ENCODE results near the gene STRN3. TPM values are rescaled to one million over a fixed set of nuclear protein-coding genes. Genes with fewer than 3 reads are reported as not detected.
A peak's percentile ranks its signal among the peaks of the same experiment; 100 is the strongest.
"Not testable (repeated sequence)": the region's sequence is repeated elsewhere in the genome, so short reads cannot be mapped to it uniquely, and the experiment has no call there.

The STRN3 gene
- total and polyA plus RNA-seq, 5 donors from 2014 or later, result 3.5 to 27.1 (median 4.4) TPM

DNA sequence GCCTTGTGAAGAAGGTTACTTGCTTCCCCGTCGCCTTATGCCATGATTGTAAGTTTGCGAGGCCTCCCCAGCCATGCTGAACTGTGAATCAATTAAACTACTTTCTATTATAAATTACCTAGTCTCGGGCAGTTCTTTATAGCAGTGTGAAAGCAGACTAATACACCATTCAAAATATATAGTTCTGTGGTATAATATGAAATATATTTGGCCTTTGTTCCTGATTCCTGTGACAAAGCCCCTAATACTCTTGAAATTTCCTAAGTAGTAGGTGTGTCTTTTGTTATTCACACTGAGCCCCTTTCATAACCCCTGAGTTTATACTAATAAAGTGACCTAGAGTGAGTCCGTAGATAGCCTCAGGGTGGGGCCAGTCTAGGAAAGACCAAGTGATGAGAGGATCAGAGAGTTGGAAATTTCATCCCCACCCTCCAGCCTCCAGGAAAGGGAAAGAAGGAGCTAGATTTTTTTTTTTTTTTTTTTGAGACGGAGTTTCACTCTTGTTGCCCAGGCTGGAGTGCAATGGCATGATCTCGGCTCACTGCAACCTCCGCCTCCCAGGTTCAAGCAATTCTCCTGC, 19.4 kb upstream of the STRN3 start:
- peaks cover 15% of the 10 kb centered on the region for H3K36me3 Mint-ChIP-seq

DNA sequence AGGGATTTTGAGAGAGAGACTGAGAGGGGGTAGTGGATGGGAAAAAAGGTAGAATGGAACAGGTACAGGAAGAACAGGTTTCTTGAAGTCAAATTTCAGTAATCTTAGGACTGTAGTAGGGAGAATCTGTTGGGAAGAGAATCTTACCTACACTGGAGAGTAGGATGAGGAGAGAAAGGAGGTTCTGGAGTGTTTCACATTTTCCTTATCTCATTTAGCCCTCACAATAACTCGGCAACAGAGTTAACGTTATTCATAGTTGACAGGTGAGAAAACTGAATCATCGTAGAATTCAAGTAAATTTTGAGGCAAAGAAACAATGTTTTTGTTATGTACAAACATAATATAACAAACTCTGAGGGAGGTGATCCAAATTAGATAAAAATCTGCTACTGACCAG, 17.2 kb upstream of the STRN3 start:
- no peak overlapping the region for H3K27ac Mint-ChIP-seq
- no peak overlapping the region for H3K4me3 Mint-ChIP-seq
- Histone ChIP-seq H3K4me3 (ENCODE audit: low read depth, low read length) (no peak overlapping the region), H3K27me3 (ENCODE audit: control insufficient read depth, insufficient read depth, low read length) (no peaks in the 10 kb centered on the region), H3K27ac (ENCODE audit: insufficient read depth, low read length, poor library complexity, severe bottlenecking) (no peak overlapping the region), H3K4me1 (ENCODE audit: control insufficient read depth, insufficient read depth, low read length, poor library complexity, severe bottlenecking) (no peaks in the 10 kb centered on the region), H3K36me3 (ENCODE audit: control insufficient read depth, insufficient read depth, low read length) (no peaks in the 10 kb centered on the region), H3K9me3 (ENCODE audit: control insufficient read depth in 2 of 2, low read length in 2 of 2) (no peaks in the 10 kb centered on the region)
- peaks cover 0 to 7% (median 3%) of the 10 kb centered on the region in 4 donors for H3K4me1 Mint-ChIP-seq
- ATAC-seq (ENCODE audit: low read depth in 2 of 2), result no peak
- H3K36me3 Mint-ChIP-seq, result peaks cover 11% of the 10 kb centered on the region
- no peaks in the 10 kb centered on the region for H3K27me3 Mint-ChIP-seq
- no peak for DNase-seq
- H3K9me3 Mint-ChIP-seq, result no peaks in the 10 kb centered on the region

More for the DNA sequence above, 19.4 kb upstream of the STRN3 start:
- H3K27me3 Mint-ChIP-seq, result no peaks in the 10 kb centered on the region
- Histone ChIP-seq H3K4me3 (ENCODE audit: low read depth, low read length) (no peak overlapping the region), H3K27ac (ENCODE audit: insufficient read depth, low read length, poor library complexity, severe bottlenecking) (no peak overlapping the region), H3K9me3 (ENCODE audit: control insufficient read depth in 2 of 2, low read length in 2 of 2) (no peaks in the 10 kb centered on the region), H3K4me1 (ENCODE audit: control insufficient read depth, insufficient read depth, low read length, poor library complexity, severe bottlenecking) (no peaks in the 10 kb centered on the region), H3K27me3 (ENCODE audit: control insufficient read depth, insufficient read depth, low read length) (no peaks in the 10 kb centered on the region), H3K36me3 (ENCODE audit: control insufficient read depth, insufficient read depth, low read length) (no peaks in the 10 kb centered on the region)
- H3K4me1 Mint-ChIP-seq, result peaks cover 0 to 5% (median 3%) of the 10 kb centered on the region in 4 donors
- H3K9me3 Mint-ChIP-seq, result no peaks in the 10 kb centered on the region
- no peak overlapping the region for H3K4me3 Mint-ChIP-seq
- ATAC-seq (ENCODE audit: low read depth in 2 of 2), result no peak
- no peak overlapping the region for H3K27ac Mint-ChIP-seq
- no peak for DNase-seq

DNA sequence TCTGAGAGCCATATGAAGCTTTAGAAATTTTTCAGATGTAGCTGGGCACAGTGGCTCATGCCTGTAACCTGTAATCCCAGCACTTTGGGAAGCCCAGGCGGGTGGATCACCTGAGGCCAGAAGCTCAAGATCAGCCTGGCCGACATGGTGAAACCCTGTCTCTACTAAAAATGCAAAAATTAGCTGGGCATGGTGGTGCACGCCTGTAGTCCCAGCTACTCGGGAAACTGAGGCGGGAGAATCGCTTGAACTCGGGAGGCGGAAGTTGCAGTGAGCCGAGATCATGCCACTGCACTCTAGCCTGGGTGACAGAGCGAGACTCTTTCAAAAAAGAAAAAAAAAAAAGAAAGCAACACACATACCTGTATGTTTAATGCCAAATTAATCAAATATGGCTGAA, 16.7 kb upstream of the STRN3 start:
- H3K9me3 ChIP-seq (ENCODE audit: control insufficient read depth in 2 of 2, low read length in 2 of 2); H3K27ac ChIP-seq (ENCODE audit: insufficient read depth, low read length, poor library complexity, severe bottlenecking); H3K4me3 Mint-ChIP-seq; H3K27me3 ChIP-seq (ENCODE audit: control insufficient read depth, insufficient read depth, low read length); H3K4me3 ChIP-seq (ENCODE audit: low read depth, low read length); H3K27ac Mint-ChIP-seq; H3K4me1 ChIP-seq (ENCODE audit: control insufficient read depth, insufficient read depth, low read length, poor library complexity, severe bottlenecking); ATAC-seq (ENCODE audit: low read depth in 2 of 2); H3K9me3 Mint-ChIP-seq; H3K27me3 Mint-ChIP-seq; DNase-seq; H3K36me3 ChIP-seq (ENCODE audit: control insufficient read depth, insufficient read depth, low read length): not testable (repeated sequence)
- peaks cover 16% of the 10 kb centered on the region for H3K36me3 Mint-ChIP-seq
- peaks cover 0 to 11% (median 3%) of the 10 kb centered on the region in 4 donors for H3K4me1 Mint-ChIP-seq

DNA sequence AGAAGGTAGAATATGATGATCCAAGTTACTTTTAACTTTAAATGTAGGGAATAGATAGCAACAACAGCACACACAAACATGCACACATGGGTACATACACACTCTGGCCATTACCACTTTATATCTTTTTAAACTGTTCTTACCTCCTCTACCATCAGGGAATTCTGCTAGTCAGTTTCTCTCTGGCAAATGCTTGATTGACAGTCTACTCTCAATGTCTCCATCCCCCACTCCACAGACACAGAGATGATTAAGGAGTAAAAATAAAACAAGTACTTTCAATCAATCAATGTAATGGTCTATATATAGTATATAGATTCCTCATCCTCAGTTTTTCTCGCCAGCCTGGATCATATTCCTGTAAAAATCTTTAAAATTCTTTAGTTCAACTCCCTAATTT, 16.1 kb upstream of the STRN3 start:
- H3K4me1 ChIP-seq (ENCODE audit: control insufficient read depth, insufficient read depth, low read length, poor library complexity, severe bottlenecking), result no peaks in the 10 kb centered on the region
- DNase-seq (no peak), ATAC-seq (ENCODE audit: low read depth in 2 of 2) (no peak)
- Mint-ChIP-seq H3K4me1 (peaks cover 0 to 11% (median 3%) of the 10 kb centered on the region in 4 donors), H3K36me3 (peaks cover 19% of the 10 kb centered on the region), H3K4me3 (no peak overlapping the region), H3K9me3 (no peaks in the 10 kb centered on the region), H3K27ac (peak overlapping the region in 2 of 3 donors; percentile 1 to 51), H3K27me3 (no peaks in the 10 kb centered on the region)
- peaks cover 3% of the 10 kb centered on the region for H3K36me3 ChIP-seq (ENCODE audit: control insufficient read depth, insufficient read depth, low read length)
- H3K9me3 ChIP-seq (ENCODE audit: control insufficient read depth in 2 of 2, low read length in 2 of 2), result no peaks in the 10 kb centered on the region
- H3K27me3 ChIP-seq (ENCODE audit: control insufficient read depth, insufficient read depth, low read length), result no peaks in the 10 kb centered on the region
- H3K4me3 ChIP-seq (ENCODE audit: low read depth, low read length), result no peak overlapping the region
- no peak overlapping the region for H3K27ac ChIP-seq (ENCODE audit: insufficient read depth, low read length, poor library complexity, severe bottlenecking)

DNA sequence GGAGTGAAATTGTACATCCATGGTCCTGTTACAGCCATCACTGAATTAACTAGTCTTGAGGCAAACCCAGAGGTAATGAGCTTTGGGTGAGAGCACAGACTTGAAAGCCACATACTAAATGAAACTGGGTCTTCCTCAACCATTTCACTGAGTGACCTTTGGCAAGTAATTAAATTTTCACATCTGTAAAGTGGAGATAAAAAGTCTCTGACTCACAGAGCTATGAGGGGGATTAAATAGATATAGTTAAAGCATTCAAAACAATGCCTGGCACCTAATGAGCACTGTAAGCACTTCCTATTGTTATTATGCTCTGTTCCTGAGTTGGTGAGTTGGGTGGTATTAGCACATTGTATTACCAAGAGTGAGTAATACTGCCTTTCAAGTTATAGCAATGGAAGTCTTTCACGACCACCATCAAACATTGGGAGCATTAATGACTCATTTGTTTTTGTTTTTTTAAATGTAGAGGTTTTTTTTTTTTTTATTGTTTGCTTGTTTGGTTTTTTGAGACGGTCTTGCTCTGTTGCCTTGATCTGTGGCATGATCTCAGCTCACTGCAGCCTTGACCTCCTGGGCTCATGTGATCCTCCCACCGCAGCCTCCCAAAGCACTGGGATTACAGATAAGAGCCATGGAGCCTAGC, 12.5 kb upstream of the STRN3 start:
- H3K9me3 ChIP-seq (ENCODE audit: control insufficient read depth in 2 of 2, low read length in 2 of 2), result no peaks in the 10 kb centered on the region
- H3K36me3 ChIP-seq (ENCODE audit: control insufficient read depth, insufficient read depth, low read length), result peaks cover 3% of the 10 kb centered on the region
- Mint-ChIP-seq H3K27ac (no peak overlapping the region), H3K4me1 (peaks cover 0 to 11% (median 0%) of the 10 kb centered on the region in 4 donors), H3K4me3 (no peak overlapping the region), H3K36me3 (peaks cover 17% of the 10 kb centered on the region), H3K9me3 (no peaks in the 10 kb centered on the region), H3K27me3 (no peaks in the 10 kb centered on the region)
- no peak overlapping the region for H3K27ac ChIP-seq (ENCODE audit: insufficient read depth, low read length, poor library complexity, severe bottlenecking)
- H3K4me1 ChIP-seq (ENCODE audit: control insufficient read depth, insufficient read depth, low read length, poor library complexity, severe bottlenecking), result no peaks in the 10 kb centered on the region
- H3K4me3 ChIP-seq (ENCODE audit: low read depth, low read length), result no peak overlapping the region
- ATAC-seq (ENCODE audit: low read depth in 2 of 2) (no peak), DNase-seq (no peak)
- no peaks in the 10 kb centered on the region for H3K27me3 ChIP-seq (ENCODE audit: control insufficient read depth, insufficient read depth, low read length)

DNA sequence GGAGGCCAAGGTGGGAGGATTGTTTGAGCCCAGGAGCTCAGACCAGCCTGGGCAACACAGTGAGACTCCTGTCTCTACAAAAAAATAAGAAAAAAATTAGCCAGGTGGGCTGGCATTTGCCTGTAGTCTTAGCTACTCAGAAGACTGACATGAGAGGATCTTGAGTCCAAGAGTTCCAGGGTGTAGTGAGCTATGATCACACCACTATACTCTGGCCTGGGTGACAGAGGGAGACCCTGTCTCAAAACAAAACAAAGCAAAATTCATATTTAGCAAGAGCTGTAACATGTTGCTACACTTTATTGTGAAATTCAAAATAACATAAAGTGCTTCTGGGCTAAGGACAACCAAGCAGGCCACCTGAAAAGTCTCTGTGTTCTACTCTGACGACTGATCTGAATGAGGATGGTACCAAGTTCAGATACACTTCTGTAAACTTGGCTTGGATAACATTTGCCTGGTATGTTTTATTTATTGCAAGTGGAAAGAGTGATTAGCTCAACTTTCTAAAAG, 11.6 kb upstream of the STRN3 start:
- H3K36me3 Mint-ChIP-seq, result peaks cover 17% of the 10 kb centered on the region
- no peak overlapping the region for H3K27ac ChIP-seq (ENCODE audit: insufficient read depth, low read length, poor library complexity, severe bottlenecking)
- no peak overlapping the region for H3K4me3 Mint-ChIP-seq
- no peaks in the 10 kb centered on the region for H3K27me3 Mint-ChIP-seq
- H3K9me3 Mint-ChIP-seq, result no peaks in the 10 kb centered on the region
- H3K9me3 ChIP-seq (ENCODE audit: control insufficient read depth in 2 of 2, low read length in 2 of 2), result no peaks in the 10 kb centered on the region
- no peak overlapping the region for H3K4me3 ChIP-seq (ENCODE audit: low read depth, low read length)
- ATAC-seq (ENCODE audit: low read depth in 2 of 2) (no peak), DNase-seq (no peak)
- H3K27ac Mint-ChIP-seq, result no peak overlapping the region
- no peaks in the 10 kb centered on the region for H3K4me1 ChIP-seq (ENCODE audit: control insufficient read depth, insufficient read depth, low read length, poor library complexity, severe bottlenecking)
- no peaks in the 10 kb centered on the region for H3K27me3 ChIP-seq (ENCODE audit: control insufficient read depth, insufficient read depth, low read length)
- H3K4me1 Mint-ChIP-seq, result peaks cover 0 to 16% (median 4%) of the 10 kb centered on the region in 4 donors
- H3K36me3 ChIP-seq (ENCODE audit: control insufficient read depth, insufficient read depth, low read length), result peaks cover 3% of the 10 kb centered on the region

DNA sequence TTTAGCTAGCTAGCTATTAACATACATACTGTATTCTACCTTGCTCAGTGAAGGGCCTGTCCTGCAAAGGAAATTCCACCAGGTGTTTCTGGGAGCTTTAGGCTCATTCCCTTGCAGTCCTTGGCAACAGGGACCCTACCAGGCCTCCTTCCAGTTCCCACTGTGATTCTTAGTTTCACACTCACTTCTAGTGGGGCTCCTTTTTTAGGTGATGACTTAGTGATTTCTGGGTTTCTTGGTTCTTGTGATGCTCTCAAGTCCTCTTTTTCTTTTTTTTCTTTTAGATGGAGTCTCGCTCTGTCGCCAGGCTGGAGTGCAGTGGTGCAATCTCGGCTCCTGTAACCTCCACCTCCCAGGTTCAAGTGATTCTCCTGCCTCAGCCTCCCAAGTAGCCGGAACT, 10.4 kb upstream of the STRN3 start:
- no peak for DNase-seq
- Histone ChIP-seq H3K36me3 (ENCODE audit: control insufficient read depth, insufficient read depth, low read length) (peaks cover 3% of the 10 kb centered on the region), H3K27ac (ENCODE audit: insufficient read depth, low read length, poor library complexity, severe bottlenecking) (no peak overlapping the region), H3K4me1 (ENCODE audit: control insufficient read depth, insufficient read depth, low read length, poor library complexity, severe bottlenecking) (no peaks in the 10 kb centered on the region), H3K9me3 (ENCODE audit: control insufficient read depth in 2 of 2, low read length in 2 of 2) (no peaks in the 10 kb centered on the region), H3K4me3 (ENCODE audit: low read depth, low read length) (no peak overlapping the region), H3K27me3 (ENCODE audit: control insufficient read depth, insufficient read depth, low read length) (no peaks in the 10 kb centered on the region)
- Mint-ChIP-seq H3K27me3 (no peaks in the 10 kb centered on the region), H3K4me1 (peaks cover 4 to 14% (median 7%) of the 10 kb centered on the region in 4 donors), H3K4me3 (no peak overlapping the region), H3K9me3 (no peaks in the 10 kb centered on the region), H3K27ac (no peak overlapping the region), H3K36me3 (peaks cover 13% of the 10 kb centered on the region)
- ATAC-seq (ENCODE audit: low read depth in 2 of 2), result no peak

DNA sequence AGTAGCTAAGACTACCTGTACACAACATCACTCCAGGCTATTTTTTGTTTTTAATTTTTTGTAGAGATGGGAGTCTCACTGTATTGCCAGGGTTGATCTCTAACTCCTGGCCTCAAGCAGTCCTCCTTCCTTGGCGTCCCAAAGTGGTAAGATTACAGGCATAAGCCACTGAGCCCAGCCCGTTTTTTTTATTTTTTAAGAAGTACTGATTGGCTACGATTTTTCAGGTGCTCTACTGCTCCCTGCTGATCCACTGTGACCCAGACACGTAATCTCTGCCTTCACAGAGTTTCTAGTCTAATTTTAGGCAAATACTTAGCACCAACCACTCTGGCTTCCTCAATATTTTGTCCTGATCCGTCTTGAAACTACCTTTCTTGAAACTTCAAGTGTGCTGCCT, 4.3 kb upstream of the STRN3 start:
- Histone ChIP-seq H3K27me3 (ENCODE audit: control insufficient read depth, insufficient read depth, low read length) (no peaks in the 10 kb centered on the region), H3K4me1 (ENCODE audit: control insufficient read depth, insufficient read depth, low read length, poor library complexity, severe bottlenecking) (peaks cover 3% of the 10 kb centered on the region), H3K36me3 (ENCODE audit: control insufficient read depth, insufficient read depth, low read length) (no peaks in the 10 kb centered on the region), H3K9me3 (ENCODE audit: control insufficient read depth in 2 of 2, low read length in 2 of 2) (no peaks in the 10 kb centered on the region), H3K27ac (ENCODE audit: insufficient read depth, low read length, poor library complexity, severe bottlenecking) (no peak overlapping the region), H3K4me3 (ENCODE audit: low read depth, low read length) (no peak overlapping the region)
- DNase-seq, result no peak
- peak overlapping the region in 1 of 4 donors; percentile 33 for H3K4me3 Mint-ChIP-seq
- peaks cover 18 to 36% (median 33%) of the 10 kb centered on the region in 4 donors for H3K4me1 Mint-ChIP-seq
- H3K36me3 Mint-ChIP-seq, result no peaks in the 10 kb centered on the region
- H3K9me3 Mint-ChIP-seq, result no peaks in the 10 kb centered on the region
- H3K27ac Mint-ChIP-seq, result peak overlapping the region; percentile 6 to 80 (median 23)
- no peak for ATAC-seq (ENCODE audit: low read depth in 2 of 2)
- H3K27me3 Mint-ChIP-seq, result no peaks in the 10 kb centered on the region

Measured in CD4-positive, CD25-positive, alpha-beta regulatory T cell (primary cell).